K562 (cell line): ENCODE data around the gene OGDH. TPM values are rescaled to one million over a fixed set of nuclear protein-coding genes. Genes with fewer than 3 reads are reported as not detected.
A peak's percentile ranks its signal among the peaks of the same experiment; 100 is the strongest.

Experiments
- ATAC-seq: fragments of 200-7000 bp; cut with Tn5 transposase; 3 replicates; pipeline ENCODE4 v1.9.1; 2020; ENCODE audit warnings: moderate library complexity
- BruUV-seq: library from RNA; stranded (reverse); fragments of 400-500 nt; replicated peaks from 2 replicates; lab custom pipeline; 2021; lab: Mats Ljungman, UMichigan
- CTCF ChIA-PET: fragments of 300-600 bp; formaldehyde crosslinking; extraction: SDS; loops from one replicate; lab custom pipeline; 2021; ENCODE audit warnings: low intra/inter-chr PET ratio; lab: Yijun Ruan, JAX
- POLR2A ChIA-PET: fragments of 300-600, 350-650 bp; sonication (Branson Sonifier 250); formaldehyde crosslinking; extraction: SDS; loops from one replicate; lab custom pipeline; 2021; ENCODE audit warnings: antibody characterized with exemption, inconsistent platforms; lab: Yijun Ruan, JAX
- DNase-seq, 4 experiments: peaks; one replicate each; pipeline versions ENCODE4 v3.0.0 to v3.0.0-alpha.2; 2011 to 2018; ENCODE audit warnings: low spot score in 3 of 4, mixed read lengths in 3 of 4; ENCODE audit errors: extremely low read depth in 1 of 4
- FAIRE-seq: peaks from 2 replicates; lab custom pipeline; 2011; peaks lifted over from hg19 to GRCh38; lab: Jason Lieb, UNC
- H2AFZ ChIP-seq: 2 replicates; pipeline ENCODE4 v1.6.0; 2011; ENCODE audit warnings: low read depth, low read length, control low read depth, inconsistent platforms
- H3K27ac ChIP-seq: fragments of 200-600 bp; 3 replicates; pipeline ENCODE4 v1.8.0; 2011; ENCODE audit warnings: low read depth, mild to moderate bottlenecking, control low read depth, inconsistent platforms, low read length, moderate library complexity, mixed read lengths; ENCODE audit errors: extremely low read depth
- H3K27me3 ChIP-seq, 2 experiments: fragments of 300-600 bp in 1 of 2; 2 replicates in 1 of 2; 3 replicates in 1 of 2; pipeline versions ENCODE4 v1.6.0 to v1.8.0; 2011; ENCODE audit warnings: inconsistent platforms in 2 of 2, low read length in 2 of 2, mild to moderate bottlenecking in 1 of 2, mixed read lengths in 1 of 2, moderate library complexity in 1 of 2; ENCODE audit not compliant: control insufficient read depth in 2 of 2, insufficient read depth in 2 of 2
- H3K36me3 ChIP-seq: fragments of 300-600 bp; 3 replicates; pipeline ENCODE4 v1.8.0; 2011; ENCODE audit warnings: mild to moderate bottlenecking, low read length, inconsistent platforms; ENCODE audit not compliant: control insufficient read depth, insufficient read depth
- H3K4me1 ChIP-seq, 2 experiments: fragments of 200-600 bp in 1 of 2; replicated peaks in 1 of 2; 2 replicates in 1 of 2; 3 replicates in 1 of 2; pipeline versions ENCODE4 v1.5.1 to v1.8.0; 2011; ENCODE audit warnings: inconsistent platforms in 2 of 2, low read length in 2 of 2, mild to moderate bottlenecking in 1 of 2, mixed read lengths in 1 of 2, moderate library complexity in 1 of 2; ENCODE audit not compliant: control insufficient read depth in 2 of 2, insufficient read depth in 2 of 2
- H3K4me2 ChIP-seq: 2 replicates; pipeline ENCODE4 v1.6.1; 2011; ENCODE audit warnings: low read length, control low read depth, inconsistent platforms, mixed read lengths; ENCODE audit not compliant: insufficient read depth
- H3K4me3 ChIP-seq: fragments of 200-600 bp; sonication (generic), shearing (Covaris generic); 2 replicates; pipeline ENCODE4 v1.5.1; 2016; ENCODE audit warnings: control low read depth, inconsistent platforms
- H3K79me2 ChIP-seq: fragments of 200-600 bp; 3 replicates; pipeline ENCODE4 v1.8.0; 2011; ENCODE audit warnings: low read length, inconsistent platforms; ENCODE audit not compliant: control insufficient read depth, insufficient read depth
- H3K9ac ChIP-seq, 2 experiments: 2 replicates each; pipeline versions ENCODE4 v1.6.0 to v1.6.1; 2011; ENCODE audit warnings: low read depth in 2 of 2, low read length in 2 of 2, control low read depth in 1 of 2, inconsistent platforms in 1 of 2, mild to moderate bottlenecking in 1 of 2, mixed read lengths in 1 of 2; ENCODE audit not compliant: insufficient read depth in 1 of 2
- H3K9me1 ChIP-seq: one replicate; pipeline ENCODE4 v1.6.0; 2011; ENCODE audit warnings: inconsistent platforms, mild to moderate bottlenecking, low read length, moderate library complexity; ENCODE audit not compliant: control insufficient read depth, insufficient read depth
- H3K9me3 ChIP-seq: replicated peaks from 2 replicates; pipeline ENCODE4 v1.5.1; 2011; ENCODE audit warnings: low read depth, low read length, inconsistent platforms; ENCODE audit not compliant: control insufficient read depth, insufficient read depth
- H4K20me1 ChIP-seq: replicated peaks from 2 replicates; pipeline ENCODE4 v1.6.1; 2011; ENCODE audit warnings: low read length, inconsistent platforms, mixed read lengths; ENCODE audit not compliant: control insufficient read depth, insufficient read depth
- BDP1 ChIP-seq: IDR thresholded peaks from 3 replicates; pipeline ENCODE4 v1.6.1; 2011; ENCODE audit not compliant: insufficient read length, insufficient read depth
- CEBPG ChIP-seq, 3 experiments: fragments of 200-800 bp in 1 of 3; sonication (Bioruptor generic) in 1 of 3; sonication (generic) in 1 of 3; formaldehyde crosslinking in 1 of 3; IDR thresholded peaks in 2 of 3; conservative IDR thresholded peaks in 1 of 3; 2 replicates each; pipeline versions ENCODE4 v1.6.1 to v1.8.0; 2016 to 2022; ENCODE audit warnings: missing compliant biosample characterization in 2 of 3, missing genetic modification characterization in 2 of 3, mild to moderate bottlenecking in 1 of 3, missing genetic modification reagents in 1 of 3
- ETV1 ChIP-seq: fragments of 450-650 bp; conservative IDR thresholded peaks from 2 replicates; pipeline ENCODE4 v1.6.1; 2016; ENCODE audit warnings: missing genetic modification characterization, control low read depth, low read depth, missing compliant biosample characterization
- ETV5 ChIP-seq: sonication (generic); formaldehyde crosslinking; IDR thresholded peaks from 2 replicates; pipeline ENCODE4 v1.4.0; 2020; ENCODE audit warnings: low read depth, mild to moderate bottlenecking, missing genetic modification reagents
- HMGN3 ChIP-seq: IDR thresholded peaks from 2 replicates; pipeline ENCODE4 v1.6.1; 2011; ENCODE audit warnings: borderline replicate concordance, low read depth, mild to moderate bottlenecking, mixed read lengths, low read length; ENCODE audit not compliant: insufficient read length; ENCODE audit errors: extremely low read depth
- NFXL1 ChIP-seq: fragments of 450-650 bp; formaldehyde crosslinking; IDR thresholded peaks from 2 replicates; pipeline ENCODE4 v1.4.0; 2021; ENCODE audit warnings: mild to moderate bottlenecking
- NR2C2 ChIP-seq, 2 experiments: fragments of 200-800 bp in 1 of 2; sonication (Bioruptor generic) in 1 of 2; sonication (generic) in 1 of 2; formaldehyde crosslinking in 1 of 2; IDR thresholded peaks; 2 replicates each; pipeline versions ENCODE4 v1.6.1 to v1.8.0; 2016 to 2022; ENCODE audit warnings: mild to moderate bottlenecking in 1 of 2, missing compliant biosample characterization in 1 of 2, missing genetic modification characterization in 1 of 2, missing genetic modification reagents in 1 of 2
- RCOR1 ChIP-seq, 2 experiments: IDR thresholded peaks; 2 replicates each; pipeline ENCODE4 v1.6.1; 2012; ENCODE audit warnings: low read depth in 2 of 2, low read length in 2 of 2, borderline replicate concordance in 1 of 2, improper control_type of control experiment in 1 of 2
- SPI1 ChIP-seq: IDR thresholded peaks from 2 replicates; pipeline ENCODE4 v1.6.1; 2011; ENCODE audit warnings: low read depth, low read length, control low read depth, borderline replicate concordance
- WHSC1 ChIP-seq: IDR thresholded peaks from one replicate; pipeline ENCODE4 v1.6.1; 2012; ENCODE audit warnings: low read length, control low read depth, inconsistent platforms
- ZNF232 ChIP-seq: sonication (generic); formaldehyde crosslinking; IDR thresholded peaks from 2 replicates; pipeline ENCODE4 v1.8.0; 2022; ENCODE audit warnings: mild to moderate bottlenecking, missing genetic modification reagents
- ZNF3 ChIP-seq: fragments of 250-450 bp; sonication (Bioruptor Pico); IDR thresholded peaks from 2 replicates; pipeline ENCODE4 v1.5.0; 2021; ENCODE audit warnings: mild to moderate bottlenecking, moderate library complexity
- ZNF717 ChIP-seq: fragments of 250-450 bp; sonication (Bioruptor Pico); IDR thresholded peaks from 2 replicates; pipeline ENCODE4 v1.5.0; 2021
- ZSCAN32 ChIP-seq: fragments of 450-650 bp; formaldehyde crosslinking; IDR thresholded peaks from 2 replicates; pipeline ENCODE4 v1.4.0; 2020; ENCODE audit warnings: mild to moderate bottlenecking, moderate library complexity
- WGBS: fragments of 100-300 bp; shearing (Covaris generic); methylation state at CpG from one replicate; pipeline ENCODE4 v1.1.6; 2016; ENCODE audit warnings: low coverage, mixed read lengths; ENCODE audit not compliant: insufficient coverage; ENCODE audit errors: missing lambda C conversion rate; 5-methylcytosine and 5-hydroxymethylcytosine counted together
- in situ Hi-C: fragments of 300-500 bp; cut with MboI; formaldehyde crosslinking; loops from 4 replicates; pipeline ENCODE4 v1.15.0; 2018; ENCODE audit warnings: inconsistent platforms, mixed read lengths
- intact Hi-C: fragments of 100-400 bp; cut with micrococcal nuclease; formaldehyde crosslinking; loops from 2 replicates; pipeline ENCODE4 v1.14.2; 2022
- polyA plus RNA-seq, 8 experiments: library from polyadenylated mRNA; depleted of rRNA in 4 of 8; stranded (reverse) in 5 of 8; unstranded in 3 of 8; fragments of >200 nt; fragmentation: Nextera tagmentation in 2 of 8; fragmentation: Illumina TruSeq in 1 of 8; extraction: Ambion mirVana in 2 of 8; extraction: Trizol in 1 of 8; gene quantifications; 2 replicates each; pipeline versions ENCODE4 v1.2.1 to v1.2.3, GENCODE V29; 2011 to 2014; ENCODE audit warnings: inconsistent platforms in 1 of 8, missing spikeins in 1 of 8
- total RNA-seq, 7 experiments: library from RNA; depleted of rRNA in 6 of 7; stranded (reverse); fragments of >200 nt in 6 of 7; fragmentation: Illumina TruSeq in 2 of 7; extraction: Trizol in 2 of 7; gene quantifications; 2 replicates each; pipeline versions ENCODE4 v1.2.1 to v1.2.3, GENCODE V29; 2011 to 2021; ENCODE audit warnings: low replicate concordance in 1 of 7
- TF ChIP-seq, protein P1 (sequence below): fragments of 250-450 bp; sonication (Bioruptor Pico); IDR thresholded peaks from 2 replicates; pipeline ENCODE4 v1.4.0; 2020
- TF ChIP-seq, protein P2 (sequence below): fragments of 250-450 bp; sonication (Bioruptor Pico); IDR thresholded peaks from 2 replicates; pipeline ENCODE4 v1.4.0; 2020

Gene OGDH
- total and polyA plus RNA-seq, 9 of the 15 experiments (the other 6 are each of a cell fraction or from before 2014, with no cell fraction given), result 3.1 to 80.3 (median 23.5) TPM

- H3K4me2 ChIP-seq, result no peak overlapping the region
- peaks cover 96% of the 10 kb centered on the region for H3K79me2 ChIP-seq
- WGBS, result 33% methylated on average over 2 of the region's 2 CpGs
- H4K20me1 ChIP-seq, result peaks cover 11% of the 10 kb centered on the region
- no TSS peak for BruUV-seq
- FAIRE-seq (peak; percentile 62), ATAC-seq (peak; percentile 92), DNase-seq (peak in 3 of 4 experiments; percentile 26 to 65 (median 42))
- ChIA-PET POLR2A (no interaction called here), CTCF (no interaction called here)
- no peaks in the 10 kb centered on the region for H3K27me3 ChIP-seq
- no peak overlapping the region for H2AFZ ChIP-seq
- no peak overlapping the region for H3K9ac ChIP-seq
- no peaks in the 10 kb centered on the region for H3K9me1 ChIP-seq
- H3K4me3 ChIP-seq, result no peak overlapping the region
- H3K36me3 ChIP-seq, result peaks cover 15% of the 10 kb centered on the region; the same call in 2 of the 3 replicates
- H3K9me3 ChIP-seq, result no peaks in the 10 kb centered on the region
- in situ Hi-C loops, result no loop called here
- intact Hi-C loops, result no loop called here
- no peak overlapping the region; the same call in 2 of the 3 replicates for H3K27ac ChIP-seq
- peaks cover 0 to 32% of the 10 kb centered on the region in 2 experiments; a peak in 3 of 5 replicates for H3K4me1 ChIP-seq
- no peak for TF ChIP-seq ETV5 (CRISPR knock-in tag)
- no peak for TF ChIP-seq WHSC1
- no peak for TF ChIP-seq BDP1
- no peak for TF ChIP-seq ETV1 (tag)
- no peak for TF ChIP-seq NR2C2 (CRISPR knock-in tag; IDR thresholded peaks at IDR 0.05)
- no peak for TF ChIP-seq NR2C2 (tag; IDR thresholded peaks at IDR 0.05)
- TF ChIP-seq, protein P1, sequence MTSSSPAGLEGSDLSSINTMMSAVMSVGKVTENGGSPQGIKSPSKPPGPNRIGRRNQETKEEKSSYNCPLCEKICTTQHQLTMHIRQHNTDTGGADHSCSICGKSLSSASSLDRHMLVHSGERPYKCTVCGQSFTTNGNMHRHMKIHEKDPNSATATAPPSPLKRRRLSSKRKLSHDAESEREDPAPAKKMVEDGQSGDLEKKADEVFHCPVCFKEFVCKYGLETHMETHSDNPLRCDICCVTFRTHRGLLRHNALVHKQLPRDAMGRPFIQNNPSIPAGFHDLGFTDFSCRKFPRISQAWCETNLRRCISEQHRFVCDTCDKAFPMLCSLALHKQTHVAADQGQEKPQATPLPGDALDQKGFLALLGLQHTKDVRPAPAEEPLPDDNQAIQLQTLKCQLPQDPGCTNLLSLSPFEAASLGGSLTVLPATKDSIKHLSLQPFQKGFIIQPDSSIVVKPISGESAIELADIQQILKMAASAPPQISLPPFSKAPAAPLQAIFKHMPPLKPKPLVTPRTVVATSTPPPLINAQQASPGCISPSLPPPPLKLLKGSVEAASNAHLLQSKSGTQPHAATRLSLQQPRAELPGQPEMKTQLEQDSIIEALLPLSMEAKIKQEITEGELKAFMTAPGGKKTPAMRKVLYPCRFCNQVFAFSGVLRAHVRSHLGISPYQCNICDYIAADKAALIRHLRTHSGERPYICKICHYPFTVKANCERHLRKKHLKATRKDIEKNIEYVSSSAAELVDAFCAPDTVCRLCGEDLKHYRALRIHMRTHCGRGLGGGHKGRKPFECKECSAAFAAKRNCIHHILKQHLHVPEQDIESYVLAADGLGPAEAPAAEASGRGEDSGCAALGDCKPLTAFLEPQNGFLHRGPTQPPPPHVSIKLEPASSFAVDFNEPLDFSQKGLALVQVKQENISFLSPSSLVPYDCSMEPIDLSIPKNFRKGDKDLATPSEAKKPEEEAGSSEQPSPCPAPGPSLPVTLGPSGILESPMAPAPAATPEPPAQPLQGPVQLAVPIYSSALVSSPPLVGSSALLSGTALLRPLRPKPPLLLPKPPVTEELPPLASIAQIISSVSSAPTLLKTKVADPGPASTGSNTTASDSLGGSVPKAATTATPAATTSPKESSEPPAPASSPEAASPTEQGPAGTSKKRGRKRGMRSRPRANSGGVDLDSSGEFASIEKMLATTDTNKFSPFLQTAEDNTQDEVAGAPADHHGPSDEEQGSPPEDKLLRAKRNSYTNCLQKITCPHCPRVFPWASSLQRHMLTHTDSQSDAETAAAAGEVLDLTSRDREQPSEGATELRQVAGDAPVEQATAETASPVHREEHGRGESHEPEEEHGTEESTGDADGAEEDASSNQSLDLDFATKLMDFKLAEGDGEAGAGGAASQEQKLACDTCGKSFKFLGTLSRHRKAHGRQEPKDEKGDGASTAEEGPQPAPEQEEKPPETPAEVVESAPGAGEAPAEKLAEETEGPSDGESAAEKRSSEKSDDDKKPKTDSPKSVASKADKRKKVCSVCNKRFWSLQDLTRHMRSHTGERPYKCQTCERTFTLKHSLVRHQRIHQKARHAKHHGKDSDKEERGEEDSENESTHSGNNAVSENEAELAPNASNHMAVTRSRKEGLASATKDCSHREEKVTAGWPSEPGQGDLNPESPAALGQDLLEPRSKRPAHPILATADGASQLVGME (CRISPR knock-in tag), result no peak
- TF ChIP-seq, protein P2, sequence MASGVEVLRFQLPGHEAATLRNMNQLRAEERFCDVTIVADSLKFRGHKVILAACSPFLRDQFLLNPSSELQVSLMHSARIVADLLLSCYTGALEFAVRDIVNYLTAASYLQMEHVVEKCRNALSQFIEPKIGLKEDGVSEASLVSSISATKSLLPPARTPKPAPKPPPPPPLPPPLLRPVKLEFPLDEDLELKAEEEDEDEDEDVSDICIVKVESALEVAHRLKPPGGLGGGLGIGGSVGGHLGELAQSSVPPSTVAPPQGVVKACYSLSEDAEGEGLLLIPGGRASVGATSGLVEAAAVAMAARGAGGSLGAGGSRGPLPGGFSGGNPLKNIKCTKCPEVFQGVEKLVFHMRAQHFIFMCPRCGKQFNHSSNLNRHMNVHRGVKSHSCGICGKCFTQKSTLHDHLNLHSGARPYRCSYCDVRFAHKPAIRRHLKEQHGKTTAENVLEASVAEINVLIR (CRISPR knock-in tag), result no peak
- no peak for TF ChIP-seq ZNF717 (CRISPR knock-in tag)
- peak; percentile 61; the same call in 1 of the 2 replicates for TF ChIP-seq SPI1
- no peak for TF ChIP-seq ZNF3 (CRISPR knock-in tag)
- no peak for TF ChIP-seq NFXL1 (CRISPR knock-in tag)
- no peak for TF ChIP-seq HMGN3
- TF ChIP-seq ZSCAN32 (CRISPR knock-in tag), result no peak
- no peak for TF ChIP-seq ZNF232 (CRISPR knock-in tag)
- TF ChIP-seq RCOR1 (IDR thresholded peaks at IDR 0.05; ENCODE audit: borderline replicate concordance in 1 of 2, low read depth in 2 of 2, low read length in 2 of 2), result 0 out of 4 replicates have a peak, but pooled peaks of 1 of the 2 experiments have one; percentile 8
- TF ChIP-seq CEBPG (CRISPR knock-in tag; IDR thresholded peaks at IDR 0.05), result peak; percentile 56; the same call in 1 of the 2 replicates
- no peak; a peak in 1 of 4 replicates for TF ChIP-seq CEBPG (tag; conservative IDR thresholded peaks at IDR 0.05 in 1 of 2, IDR thresholded peaks at IDR 0.05 in 1 of 2)
Observed at GRCh38 chr7:44615149-44615611, 8.8 kb downstream of the OGDH start.
